IMR-90 (cell line): ENCODE results near the gene LRP1B. TPM values are rescaled to one million over a fixed set of nuclear protein-coding genes. Genes with fewer than 3 reads are reported as not detected.

ENCODE experiments used
- ATAC-seq: fragments of 200-7000 bp; cut with Tn5 transposase; 2 replicates; pipeline ENCODE4 v1.9.1; 2020; ENCODE audit warnings: low read depth, mild to moderate bottlenecking, moderate library complexity
- BruUV-seq: library from RNA; stranded (reverse); fragments of 400-500 nt; replicated peaks from 2 replicates; lab custom pipeline; 2021; lab: Mats Ljungman, UMichigan
- CTCF ChIA-PET: fragments of 300-600 bp; formaldehyde crosslinking; extraction: SDS; loops from one replicate; lab custom pipeline; 2021; ENCODE audit warnings: antibody characterized with exemption; lab: Yijun Ruan, JAX
- POLR2A ChIA-PET: fragments of 300-600 bp; sonication (Branson Sonifier 250); formaldehyde crosslinking; loops from one replicate; lab custom pipeline; 2022; ENCODE audit warnings: antibody characterized with exemption; ENCODE audit not compliant: unreplicated experiment; lab: Charles Lee
- DNase-seq: peaks from one replicate; pipeline ENCODE4 v3.0.0; 2013
- H2AFZ ChIP-seq: replicated peaks from 2 replicates; pipeline ENCODE3; 2013; ENCODE audit warnings: low read length, mild to moderate bottlenecking; ENCODE audit not compliant: poor library complexity
- H2AK5ac ChIP-seq: 2 replicates; pipeline ENCODE4 v1.6.1; 2013; ENCODE audit warnings: low read depth, low read length, inconsistent platforms
- H2AK9ac ChIP-seq: replicated peaks from 2 replicates; pipeline ENCODE3; 2013; ENCODE audit warnings: mild to moderate bottlenecking, low read depth, low read length, moderate library complexity; ENCODE audit not compliant: poor library complexity
- H2BK120ac ChIP-seq: 2 replicates; pipeline ENCODE4 v1.6.1; 2013; ENCODE audit warnings: low read depth, low read length, inconsistent platforms
- H2BK15ac ChIP-seq: 3 replicates; pipeline ENCODE4 v1.6.1; 2013; ENCODE audit warnings: low read depth, low read length, inconsistent platforms
- H2BK20ac ChIP-seq: 2 replicates; pipeline ENCODE4 v1.6.1; 2013; ENCODE audit warnings: low read depth, mild to moderate bottlenecking, inconsistent platforms, low read length, moderate library complexity
- H2BK5ac ChIP-seq: 2 replicates; pipeline ENCODE4 v1.6.1; 2013; ENCODE audit warnings: mild to moderate bottlenecking, low read depth, low read length, inconsistent platforms; ENCODE audit not compliant: poor library complexity, severe bottlenecking
- H3K14ac ChIP-seq: replicated peaks from 2 replicates; pipeline ENCODE4 v1.6.1; 2013; ENCODE audit warnings: low read depth, low read length, inconsistent platforms
- H3K18ac ChIP-seq: 2 replicates; pipeline ENCODE4 v1.6.1; 2013; ENCODE audit warnings: low read depth, low read length, control low read depth
- H3K23ac ChIP-seq: 2 replicates; pipeline ENCODE4 v1.6.1; 2013; ENCODE audit warnings: low read depth, low read length, inconsistent platforms
- H3K27ac ChIP-seq: 2 replicates; pipeline ENCODE4 v1.5.1; 2013; ENCODE audit warnings: mild to moderate bottlenecking, control low read depth, low read length; ENCODE audit not compliant: insufficient read depth
- H3K27me3 ChIP-seq: 2 replicates; pipeline ENCODE4 v1.6.1; 2013; ENCODE audit warnings: low read length; ENCODE audit not compliant: control insufficient read depth, insufficient read depth
- H3K36me3 ChIP-seq: 2 replicates; pipeline ENCODE4 v1.6.1; 2013; ENCODE audit warnings: low read length, mixed read lengths; ENCODE audit not compliant: control insufficient read depth, insufficient read depth
- H3K4ac ChIP-seq: 2 replicates; pipeline ENCODE4 v1.6.1; 2013; ENCODE audit warnings: low read depth, low read length, inconsistent platforms
- H3K4me1 ChIP-seq: 2 replicates; pipeline ENCODE4 v1.6.1; 2013; ENCODE audit warnings: low read length, mixed read lengths; ENCODE audit not compliant: control insufficient read depth, insufficient read depth
- H3K4me2 ChIP-seq: 2 replicates; pipeline ENCODE4 v1.6.1; 2013; ENCODE audit warnings: low read depth, mild to moderate bottlenecking, control low read depth, low read length, moderate library complexity
- H3K4me3 ChIP-seq: 2 replicates; pipeline ENCODE4 v1.5.1; 2013; ENCODE audit warnings: low read depth, mild to moderate bottlenecking, control low read depth, low read length, moderate library complexity; ENCODE audit not compliant: insufficient read depth
- H3K56ac ChIP-seq: 2 replicates; pipeline ENCODE4 v1.6.1; 2013; ENCODE audit warnings: low read length, inconsistent platforms; ENCODE audit not compliant: insufficient read depth; ENCODE audit errors: extremely low read depth
- H3K79me1 ChIP-seq, 2 experiments: 2 replicates each; pipeline ENCODE4 v1.6.1; 2013; ENCODE audit warnings: low read length in 2 of 2, inconsistent platforms in 1 of 2, low read depth in 1 of 2
- H3K9ac ChIP-seq: 2 replicates; pipeline ENCODE4 v1.6.1; 2013; ENCODE audit warnings: low read depth, low read length, control low read depth
- H3K9me1 ChIP-seq: 2 replicates; pipeline ENCODE4 v1.6.1; 2013; ENCODE audit warnings: low read length, inconsistent platforms; ENCODE audit not compliant: insufficient read depth
- H3K9me3 ChIP-seq: 2 replicates; pipeline ENCODE4 v1.6.1; 2013; ENCODE audit warnings: low read length; ENCODE audit not compliant: control insufficient read depth, insufficient read depth
- H4K20me1 ChIP-seq: 2 replicates; pipeline ENCODE4 v1.6.1; 2013; ENCODE audit warnings: low read length, inconsistent platforms; ENCODE audit not compliant: insufficient read depth
- H4K5ac ChIP-seq: 2 replicates; pipeline ENCODE4 v1.6.1; 2013; ENCODE audit warnings: mild to moderate bottlenecking, low read depth, low read length, control low read depth
- H4K8ac ChIP-seq, 2 experiments: 2 replicates each; pipeline ENCODE4 v1.6.1; 2013; ENCODE audit warnings: low read depth in 2 of 2, low read length in 2 of 2, control low read depth in 1 of 2, inconsistent platforms in 1 of 2
- H4K91ac ChIP-seq: 2 replicates; pipeline ENCODE4 v1.6.1; 2013; ENCODE audit warnings: low read depth, low read length, inconsistent platforms; ENCODE audit not compliant: insufficient read depth
- CEBPB ChIP-seq: IDR thresholded peaks from 2 replicates; pipeline ENCODE4 v1.6.1; 2012; ENCODE audit warnings: low read depth, low read length, improper control_type of control experiment
- CHD1 ChIP-seq: IDR thresholded peaks from 2 replicates; pipeline ENCODE4 v1.6.1; 2012; ENCODE audit warnings: low read depth, low read length, improper control_type of control experiment
- MAZ ChIP-seq: IDR thresholded peaks from 2 replicates; pipeline ENCODE4 v1.6.1; 2012; ENCODE audit warnings: low read depth, mild to moderate bottlenecking, low read length, improper control_type of control experiment, moderate library complexity, borderline replicate concordance
- MXI1 ChIP-seq: IDR thresholded peaks from 2 replicates; pipeline ENCODE4 v1.6.1; 2012; ENCODE audit warnings: low read depth, mild to moderate bottlenecking, low read length, moderate library complexity, borderline replicate concordance
- RAD21 ChIP-seq: IDR thresholded peaks from 2 replicates; pipeline ENCODE4 v1.6.1; 2012; ENCODE audit warnings: low read length, improper control_type of control experiment
- RCOR1 ChIP-seq: IDR thresholded peaks from 2 replicates; pipeline ENCODE4 v1.6.1; 2012; ENCODE audit warnings: mild to moderate bottlenecking, low read length, improper control_type of control experiment; ENCODE audit not compliant: insufficient replicate concordance
- WGBS, 2 experiments: methylation state at CpG; one replicate each; pipeline versions ENCODE4 v1.1.5 to v1.1.7; 2013; ENCODE audit warnings: missing lambda C conversion rate in 2 of 2; ENCODE audit not compliant: insufficient read length in 1 of 2; ENCODE audit errors: extremely low coverage in 2 of 2; 5-methylcytosine and 5-hydroxymethylcytosine counted together
- dilution Hi-C: fragments of 300-500 bp; cut with HindIII; formaldehyde crosslinking; loops from one replicate; pipeline ENCODE4 v1.14.3; 2018; ENCODE audit warnings: low sequenced_read_pairs; ENCODE audit not compliant: unreplicated experiment
- in situ Hi-C: fragments of 300-500 bp; cut with MboI; formaldehyde crosslinking; loops from 3 replicates; pipeline ENCODE4 v1.14.3; 2019; ENCODE audit warnings: low sequenced_read_pairs, inconsistent platforms, mixed read lengths
- intact Hi-C: fragments of 100-400 bp; cut with micrococcal nuclease; formaldehyde crosslinking; loops from 2 replicates; pipeline ENCODE4 v1.10.0; 2022
- polyA plus RNA-seq, 3 experiments: library from polyadenylated mRNA; depleted of rRNA; stranded (reverse); fragments of >200 nt; gene quantifications; 2 replicates each; pipeline ENCODE4 v1.2.3, GENCODE V29; 2012; ENCODE audit warnings: low replicate concordance in 1 of 3
- total RNA-seq: library from RNA; depleted of rRNA; stranded (reverse); fragments of >200 nt; gene quantifications from 2 replicates; pipeline ENCODE4 v1.2.3, GENCODE V29; 2012
- TF ChIP-seq, protein P1 (sequence below): fragments of 150-350 bp; IDR thresholded peaks from 2 replicates; pipeline ENCODE4 v1.6.1; 2016; ENCODE audit warnings: low read depth, mild to moderate bottlenecking, low read length, moderate library complexity, borderline replicate concordance
- TF ChIP-seq, protein P2 (sequence below): fragments of 150-350 bp; IDR thresholded peaks from 2 replicates; pipeline ENCODE4 v1.6.1; 2017; ENCODE audit warnings: mild to moderate bottlenecking, antibody characterized with exemption, low read length, low read depth

LRP1B gene
- total and polyA plus RNA-seq, 2 of the 4 experiments (the other 2 are of a cell fraction): under 0.01 to 0.02 TPM

DNA sequence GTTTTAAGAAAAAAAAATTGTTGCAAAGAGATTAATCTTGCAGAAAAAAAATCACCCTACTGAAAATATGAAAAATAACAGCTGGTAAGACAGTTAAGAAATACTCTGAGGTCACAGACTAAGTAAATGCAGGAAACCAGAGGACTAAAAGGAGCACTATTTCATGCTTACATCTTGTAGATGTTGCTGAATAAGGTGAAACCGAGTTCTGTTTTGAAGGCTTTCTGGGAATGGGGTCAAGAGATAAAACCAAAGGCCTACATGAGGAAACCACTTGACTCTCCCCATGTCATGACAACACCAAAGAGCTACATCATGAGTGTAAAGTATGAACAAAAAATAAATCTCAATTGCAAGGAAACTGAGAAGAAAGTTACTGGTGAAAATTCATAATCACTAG is 197.6 kb downstream of the LRP1B start:
- no peak overlapping the region for H3K4ac ChIP-seq
- H3K4me3 ChIP-seq: no peak overlapping the region
- no peak overlapping the region for H3K27ac ChIP-seq
- ChIA-PET CTCF (interaction anchor here (0.7 kb wide), 1 partner anchor 169 kb away, joined by 3 read pairs; no protein-coding TSS in a partner anchor), POLR2A (no interaction called here)
- intact Hi-C loops: no loop called here
- no peak overlapping the region for H2BK20ac ChIP-seq
- H3K18ac ChIP-seq: no peak overlapping the region
- dilution Hi-C loops: no loop called here
- H4K5ac ChIP-seq: no peak overlapping the region
- WGBS, 2 experiments: no CpG with 5 or more reads among the region's 1 CpG
- H2BK15ac ChIP-seq: no peak overlapping the region
- no peak overlapping the region for H2BK120ac ChIP-seq
- H3K9ac ChIP-seq: no peak overlapping the region
- no peak overlapping the region for H4K8ac ChIP-seq
- in situ Hi-C loops: no loop called here
- no peak overlapping the region for H2AK9ac ChIP-seq
- no peak for DNase-seq
- H3K4me1 ChIP-seq: no peaks in the 10 kb centered on the region
- no peaks in the 10 kb centered on the region for H3K36me3 ChIP-seq
- H3K14ac ChIP-seq: no peak overlapping the region
- H4K91ac ChIP-seq: no peak overlapping the region
- no peak overlapping the region for H3K56ac ChIP-seq
- BruUV-seq: no TSS peak
- no peak overlapping the region for H2AFZ ChIP-seq
- no peaks in the 10 kb centered on the region for H3K79me1 ChIP-seq
- no peaks in the 10 kb centered on the region for H3K9me1 ChIP-seq
- no peak overlapping the region for H2AK5ac ChIP-seq
- no peaks in the 10 kb centered on the region for H4K20me1 ChIP-seq
- no peaks in the 10 kb centered on the region for H3K27me3 ChIP-seq
- no peaks in the 10 kb centered on the region for H3K9me3 ChIP-seq
- no peak overlapping the region for H3K23ac ChIP-seq
- TF ChIP-seq, protein P1, sequence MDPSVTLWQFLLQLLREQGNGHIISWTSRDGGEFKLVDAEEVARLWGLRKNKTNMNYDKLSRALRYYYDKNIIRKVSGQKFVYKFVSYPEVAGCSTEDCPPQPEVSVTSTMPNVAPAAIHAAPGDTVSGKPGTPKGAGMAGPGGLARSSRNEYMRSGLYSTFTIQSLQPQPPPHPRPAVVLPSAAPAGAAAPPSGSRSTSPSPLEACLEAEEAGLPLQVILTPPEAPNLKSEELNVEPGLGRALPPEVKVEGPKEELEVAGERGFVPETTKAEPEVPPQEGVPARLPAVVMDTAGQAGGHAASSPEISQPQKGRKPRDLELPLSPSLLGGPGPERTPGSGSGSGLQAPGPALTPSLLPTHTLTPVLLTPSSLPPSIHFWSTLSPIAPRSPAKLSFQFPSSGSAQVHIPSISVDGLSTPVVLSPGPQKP: no peak
- TF ChIP-seq MAZ (no peak), MXI1 (no peak), CEBPB (no peak), RAD21 (no peak), CHD1 (no peak), RCOR1 (no peak)
- TF ChIP-seq, protein P2, sequence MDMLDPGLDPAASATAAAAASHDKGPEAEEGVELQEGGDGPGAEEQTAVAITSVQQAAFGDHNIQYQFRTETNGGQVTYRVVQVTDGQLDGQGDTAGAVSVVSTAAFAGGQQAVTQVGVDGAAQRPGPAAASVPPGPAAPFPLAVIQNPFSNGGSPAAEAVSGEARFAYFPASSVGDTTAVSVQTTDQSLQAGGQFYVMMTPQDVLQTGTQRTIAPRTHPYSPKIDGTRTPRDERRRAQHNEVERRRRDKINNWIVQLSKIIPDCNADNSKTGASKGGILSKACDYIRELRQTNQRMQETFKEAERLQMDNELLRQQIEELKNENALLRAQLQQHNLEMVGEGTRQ: no peak
- no peak overlapping the region for H2BK5ac ChIP-seq
- no peak overlapping the region for H3K4me2 ChIP-seq
- ATAC-seq: no peak
